Psoas muscle (tissue), 8 donors: ENCODE data around the gene DNAJC1. TPM values are rescaled to one million over a fixed set of nuclear protein-coding genes. Genes with fewer than 3 reads are reported as not detected.
A peak's percentile ranks its signal among the peaks of the same experiment; 100 is the strongest.
"Not testable (repeated sequence)": the region's sequence is repeated elsewhere in the genome, so short reads cannot be mapped to it uniquely, and the experiment has no call there.

Source experiments
- ATAC-seq, 4 donors: fragments of 200-7000 bp; cut with Tn5 transposase; one replicate each; pipeline ENCODE4 v1.9.1; 2020; ENCODE audit warnings: moderate library complexity in 3 of 4, mild to moderate bottlenecking in 2 of 4
- DNase-seq, 2 donors: peaks; one replicate each; pipeline ENCODE4 v3.0.0-alpha.2; 2020
- H3K27ac ChIP-seq: fragments of 200-600 bp; one replicate; pipeline ENCODE4 v1.8.0; 2022
- H3K27me3 ChIP-seq, 3 donors: fragments of 200-600 bp in 1 of 3; one replicate each; pipeline versions ENCODE4 v1.6.1 to v1.8.0; 2013 to 2022; ENCODE audit warnings: low read length in 2 of 3, mild to moderate bottlenecking in 2 of 3, moderate library complexity in 1 of 3; ENCODE audit not compliant: insufficient read depth in 3 of 3
- H3K36me3 ChIP-seq, 2 donors: fragments of 200-600 bp in 1 of 2; one replicate each; pipeline versions ENCODE4 v1.6.1 to v1.8.0; 2013 to 2022; ENCODE audit warnings: low read depth in 1 of 2, mild to moderate bottlenecking in 1 of 2, moderate library complexity in 1 of 2; ENCODE audit not compliant: insufficient read depth in 1 of 2
- H3K4me1 ChIP-seq: fragments of 200-600 bp; one replicate; pipeline ENCODE4 v1.8.0; 2022
- H3K4me3 ChIP-seq: fragments of 200-600 bp; one replicate; pipeline ENCODE4 v1.8.0; 2022; ENCODE audit warnings: mild to moderate bottlenecking
- H3K9me3 ChIP-seq: fragments of 200-600 bp; one replicate; pipeline ENCODE4 v1.8.0; 2022
- CTCF ChIP-seq: fragments of 200-600 bp; IDR thresholded peaks from one replicate; pipeline ENCODE4 v1.8.0; 2022; ENCODE audit warnings: antibody characterized with exemption
- WGBS, 3 donors: extraction: QIAGEN DNeasy Blood & Tissue Kit; methylation state at CpG; one replicate each; pipeline versions ENCODE4 v1.1.6 to v1.1.7; 2013; 5-methylcytosine and 5-hydroxymethylcytosine counted together
- intact Hi-C, 2 donors: fragments of 100-400 bp; cut with DNase I; formaldehyde crosslinking; loops; one replicate each; pipeline versions ENCODE4 v1.11.0 to v1.14.2; 2022
- polyA plus RNA-seq, 3 donors: library from polyadenylated mRNA; stranded (reverse); fragments of 200-250 nt; gene quantifications; one replicate each; pipeline ENCODE4 v1.2.3, GENCODE V29; 2013
- total RNA-seq, 4 donors: library from RNA; stranded (reverse); fragmentation: NEBNext Ultra II Directional in 2 of 4; extraction: Animal tissue kit (Norgen Biotek cat#: 25700) in 2 of 4; gene quantifications; one replicate each; pipeline versions ENCODE4 v1.2.1 to v1.2.4, GENCODE V29; 2021 to 2023
- donor health status: healthy with polysubstance abuse.
- donor health status: DM: no; HTN: no; CAD: no; lungs with moderate emphysema.
- donor health status: Bipolar disorder and iron deficiency.
- donor health status: healthy.
- donor health status: DM: yes; HTN: yes; CAD: no.
- donor health status: DM: no; HTN: no; CAD: no.
- donor health status: DM: no; HTN: no; CAD: no.
- donor health status: DM: yes; HTN: yes; CAD: no.

The DNAJC1 gene
- total and polyA plus RNA-seq, 7 donors, result 6.7 to 21.5 (median 13.2) TPM

GRCh38 chr10:22022257-22023032 is 18.9 kb upstream of the DNAJC1 start:
- Histone ChIP-seq H3K27ac (no peak overlapping the region), H3K4me1 (no peaks in the 10 kb centered on the region), H3K9me3 (no peaks in the 10 kb centered on the region), H3K27me3 (no peaks in the 10 kb centered on the region), H3K36me3 (no peaks in the 10 kb centered on the region), H3K4me3 (no peak overlapping the region)
- 57 to 62% (median 57%) methylated on average over 8 of the region's 8 CpGs for WGBS, 3 donors
- TF ChIP-seq CTCF, result no peak
- intact Hi-C loops, result no loop called here
- ATAC-seq, result no peak
- DNase-seq, result peak in 1 of 2 donors; percentile 23

GRCh38 chr10:22021144-22021543 is 17.6 kb upstream of the DNAJC1 start:
- not testable (repeated sequence) for DNase-seq

GRCh38 chr10:22017283-22018020 is 13.9 kb upstream of the DNAJC1 start:
- ATAC-seq, result no peak
- Histone ChIP-seq H3K4me3 (no peak overlapping the region), H3K9me3 (no peaks in the 10 kb centered on the region), H3K36me3 (no peaks in the 10 kb centered on the region), H3K4me1 (no peaks in the 10 kb centered on the region), H3K27ac (no peak overlapping the region), H3K27me3 (no peaks in the 10 kb centered on the region)
- WGBS, 3 donors, result 81 to 85% (median 83%) methylated on average over 3 of the region's 3 CpGs
- no peak for TF ChIP-seq CTCF
- intact Hi-C loops, result no loop called here
- no peak for DNase-seq

More at GRCh38 chr10:22021144-22021543, 17.6 kb upstream of the DNAJC1 start:
- H3K4me1 ChIP-seq, H3K4me3 ChIP-seq, ATAC-seq, H3K9me3 ChIP-seq, H3K27ac ChIP-seq, intact Hi-C loops, H3K27me3 ChIP-seq, H3K36me3 ChIP-seq: not testable (repeated sequence)
- WGBS, 3 donors, result 90 to 94% (median 92%) methylated on average over 3 of the region's 3 CpGs

GRCh38 chr10:22016046-22016705 is 12.6 kb upstream of the DNAJC1 start:
- no peak for TF ChIP-seq CTCF
- H3K27ac ChIP-seq, result no peak overlapping the region
- ATAC-seq, result no peak
- DNase-seq, result no peak
- WGBS, 3 donors, result 87 to 90% (median 87%) methylated on average over 5 of the region's 5 CpGs
- no peaks in the 10 kb centered on the region for H3K4me1 ChIP-seq
- H3K4me3 ChIP-seq, result no peak overlapping the region
- H3K27me3 ChIP-seq, result no peaks in the 10 kb centered on the region
- H3K36me3 ChIP-seq, result no peaks in the 10 kb centered on the region
- intact Hi-C loops, result no loop called here
- H3K9me3 ChIP-seq, result no peaks in the 10 kb centered on the region

GRCh38 chr10:22010973-22011408 is 7.5 kb upstream of the DNAJC1 start:
- no peak for DNase-seq
- Histone ChIP-seq H3K4me3 (no peak overlapping the region), H3K27me3 (no peaks in the 10 kb centered on the region), H3K4me1 (no peaks in the 10 kb centered on the region), H3K9me3 (no peaks in the 10 kb centered on the region), H3K27ac (no peak overlapping the region), H3K36me3 (no peaks in the 10 kb centered on the region)
- intact Hi-C loops, result loop anchor here in 1 of 2 donors (5.0 kb wide), 1 partner anchor 976 kb away; no protein-coding TSS in a partner anchor
- ATAC-seq, result no peak
- WGBS, 3 donors, result 24 to 36% (median 26%) methylated on average over 1 of the region's 1 CpG
- TF ChIP-seq CTCF, result peak; percentile 53
